COLO829 (cell line): ENCODE data around the gene ZDHHC14.

ENCODE experiments used
- DNase-seq: peaks from one replicate; pipeline ENCODE4 v3.0.0; 2012; ENCODE audit warnings: low spot score

Gene ZDHHC14

GRCh38 chr6:157668713-157669112 is 287.7 kb downstream of the ZDHHC14 start:
- no peak for DNase-seq

GRCh38 chr6:157669323-157669722 is 288.3 kb downstream of the ZDHHC14 start:
- DNase-seq, result no peak

- DNase-seq, result peak; percentile 51
These were observed 288.8 kb downstream of the ZDHHC14 start for GRCh38 chr6:157669747-157670216.

- no peak for DNase-seq
These were observed 289.6 kb downstream of the ZDHHC14 start for GRCh38 chr6:157670466-157671186.

GRCh38 chr6:157672726-157673412 is 291.9 kb downstream of the ZDHHC14 start:
- DNase-seq, result no peak

GRCh38 chr6:157673596-157673995 is 292.6 kb downstream of the ZDHHC14 start:
- no peak for DNase-seq

GRCh38 chr6:157674061-157674460 is 293.1 kb downstream of the ZDHHC14 start:
- DNase-seq, result no peak

- no peak for DNase-seq
These were observed 294.8 kb downstream of the ZDHHC14 start for GRCh38 chr6:157675831-157676230.

GRCh38 chr6:157676241-157676640 is 295.3 kb downstream of the ZDHHC14 start:
- DNase-seq, result no peak

GRCh38 chr6:157677235-157677634 is 296.2 kb downstream of the ZDHHC14 start:
- DNase-seq, result no peak

- no peak for DNase-seq
These were observed 298.9 kb downstream of the ZDHHC14 start for GRCh38 chr6:157679605-157680580.

GRCh38 chr6:157681041-157681650 is 300.2 kb downstream of the ZDHHC14 start:
- DNase-seq, result no peak

GRCh38 chr6:157682856-157683481 is 302.0 kb downstream of the ZDHHC14 start:
- no peak for DNase-seq

GRCh38 chr6:157683707-157684106 is 302.7 kb downstream of the ZDHHC14 start:
- no peak for DNase-seq

- DNase-seq, result no peak
These were observed 303.8 kb downstream of the ZDHHC14 start for GRCh38 chr6:157684620-157685299.

- no peak for DNase-seq
These were observed 304.7 kb downstream of the ZDHHC14 start for GRCh38 chr6:157685596-157686280.

- no peak for DNase-seq
These were observed 307.4 kb downstream of the ZDHHC14 start for GRCh38 chr6:157688275-157688959.

GRCh38 chr6:157688960-157689599 is 308.1 kb downstream of the ZDHHC14 start:
- no peak for DNase-seq

GRCh38 chr6:157689875-157690274 is 308.9 kb downstream of the ZDHHC14 start:
- DNase-seq, result no peak
